Measurements from ENCODE around the gene UGT1A8.
"Not testable (repeated sequence)": the region's sequence is repeated elsewhere in the genome, so short reads cannot be mapped to it uniquely, and the experiment has no call there.

Gene UGT1A8

GRCh38 chr2:233708942-233709341, 91.5 kb downstream of the UGT1A8 start:
- FAIRE-seq (no peak), DNase-seq (ENCODE audit: extremely low spot score, insufficient read length, low read depth) (no peak)

GRCh38 chr2:233711312-233712008, 94.0 kb downstream of the UGT1A8 start:
- DNase-seq (ENCODE audit: extremely low spot score, insufficient read length, low read depth) = peak; percentile 7
- FAIRE-seq = peak; percentile 74

- FAIRE-seq = no peak
- no peak for DNase-seq (ENCODE audit: extremely low spot score, insufficient read length, low read depth)
Measured at GRCh38 chr2:233712611-233713261, 95.3 kb downstream of the UGT1A8 start, which contains the start of gene UGT1A5. Gene UGT1A5, plus strand, starts transcription at chr2:233712907. Its CDS starts 85 bp downstream, at chr2:233712992.

- FAIRE-seq = no peak
Measured at GRCh38 chr2:233713262-233713615, 95.8 kb downstream of the UGT1A8 start.

GRCh38 chr2:233714121-233714520, 96.7 kb downstream of the UGT1A8 start:
- DNase-seq (ENCODE audit: extremely low spot score, insufficient read length, low read depth) = no peak
- no peak for FAIRE-seq

More at GRCh38 chr2:233713262-233713615, 95.8 kb downstream of the UGT1A8 start:
- no peak for DNase-seq (ENCODE audit: extremely low spot score, insufficient read length, low read depth)

GRCh38 chr2:233718552-233718951, 101.1 kb downstream of the UGT1A8 start, which contains the start of gene UGT1A4:
Gene UGT1A4, plus strand, starts transcription at chr2:233718736. Its CDS starts 85 bp downstream, at chr2:233718821.
- no peak for DNase-seq (ENCODE audit: extremely low spot score, insufficient read length, low read depth)
- no peak for FAIRE-seq

GRCh38 chr2:233728723-233729301, 111.4 kb downstream of the UGT1A8 start, which contains the start of gene UGT1A3:
Gene UGT1A3, plus strand, starts transcription at chr2:233729042. Its CDS starts 85 bp downstream, at chr2:233729127.
- DNase-seq (ENCODE audit: extremely low spot score, insufficient read length, low read depth) = no peak

GRCh38 chr2:233736868-233737653, 119.6 kb downstream of the UGT1A8 start:
- not testable (repeated sequence) for DNase-seq (ENCODE audit: extremely low spot score, insufficient read length, low read depth); FAIRE-seq

More at GRCh38 chr2:233728723-233729301, 111.4 kb downstream of the UGT1A8 start, which contains the start of gene UGT1A3:
- no peak for FAIRE-seq

- FAIRE-seq (no peak), DNase-seq (ENCODE audit: extremely low spot score, insufficient read length, low read depth) (no peak)
Measured at GRCh38 chr2:233740870-233741269, 123.4 kb downstream of the UGT1A8 start.

- FAIRE-seq (no peak), DNase-seq (ENCODE audit: extremely low spot score, insufficient read length, low read depth) (no peak)
Measured at GRCh38 chr2:233743464-233744259, 126.2 kb downstream of the UGT1A8 start.

- FAIRE-seq = no peak
- DNase-seq (ENCODE audit: extremely low spot score, insufficient read length, low read depth) = no peak
Measured at GRCh38 chr2:233745073-233745755, 127.8 kb downstream of the UGT1A8 start.

- DNase-seq (ENCODE audit: extremely low spot score, insufficient read length, low read depth); FAIRE-seq: not testable (repeated sequence)
Measured at GRCh38 chr2:233745838-233746237, 128.4 kb downstream of the UGT1A8 start.

GRCh38 chr2:233746475-233747282, 129.2 kb downstream of the UGT1A8 start:
- no peak for DNase-seq (ENCODE audit: extremely low spot score, insufficient read length, low read depth)

GRCh38 chr2:233747283-233747544, 129.8 kb downstream of the UGT1A8 start:
- no peak for FAIRE-seq
- DNase-seq (ENCODE audit: extremely low spot score, insufficient read length, low read depth) = no peak

More at GRCh38 chr2:233746475-233747282, 129.2 kb downstream of the UGT1A8 start:
- no peak for FAIRE-seq

- not testable (repeated sequence) for FAIRE-seq
Measured at GRCh38 chr2:233750689-233751088, 133.3 kb downstream of the UGT1A8 start.

GRCh38 chr2:233751212-233752009, 134.0 kb downstream of the UGT1A8 start:
- FAIRE-seq = not testable (repeated sequence)

More at GRCh38 chr2:233750689-233751088, 133.3 kb downstream of the UGT1A8 start:
- DNase-seq (ENCODE audit: extremely low spot score, insufficient read length, low read depth) = not testable (repeated sequence)

More at GRCh38 chr2:233751212-233752009, 134.0 kb downstream of the UGT1A8 start:
- DNase-seq (ENCODE audit: extremely low spot score, insufficient read length, low read depth) = not testable (repeated sequence)
